HEK293 (cell line): ENCODE data around the gene CPN2.

Source experiments
- CTCF ChIA-PET: fragments of 350-600 bp; formaldehyde crosslinking; extraction: SDS; loops from one replicate; lab custom pipeline; 2021; ENCODE audit warnings: antibody characterized with exemption; lab: Yijun Ruan, JAX
- POLR2A ChIA-PET: fragments of 300-600 bp; formaldehyde crosslinking; extraction: SDS; loops from one replicate; lab custom pipeline; 2020; ENCODE audit warnings: antibody characterized with exemption, inconsistent platforms; lab: Yijun Ruan, JAX
- H3K27ac ChIP-seq: fragments of 200-500 bp; sonication (Bioruptor generic); 2 replicates; pipeline ENCODE4 v1.5.1; 2014; ENCODE audit warnings: low read depth, low read length, control low read depth, inconsistent platforms; ENCODE audit errors: extremely low read depth
- H3K36me3 ChIP-seq, 2 experiments: fragments of 200-500 bp in 1 of 2; sonication (Bioruptor generic) in 1 of 2; 1 replicate in 1 of 2; 2 replicates in 1 of 2; pipeline ENCODE4 v1.5.1; 2014 to 2017; ENCODE audit warnings: inconsistent platforms in 2 of 2, low read length in 2 of 2; ENCODE audit not compliant: control insufficient read depth in 2 of 2, insufficient read depth in 1 of 2
- H3K4me1 ChIP-seq: fragments of 200-500 bp; sonication (Bioruptor generic); 2 replicates; pipeline ENCODE4 v1.5.1; 2014; ENCODE audit warnings: mild to moderate bottlenecking, low read length, inconsistent platforms; ENCODE audit not compliant: control insufficient read depth, insufficient read depth
- H3K4me3 ChIP-seq: 2 replicates; pipeline ENCODE4 v1.5.1; 2011; ENCODE audit warnings: low read depth, mild to moderate bottlenecking, control low read depth, low read length, moderate library complexity
- H3K9me3 ChIP-seq: fragments of 200-500 bp; sonication (Bioruptor generic); 2 replicates; pipeline ENCODE4 v1.5.1; 2014; ENCODE audit warnings: low read depth, low read length, inconsistent platforms; ENCODE audit not compliant: control insufficient read depth, insufficient read depth
- BCL11A ChIP-seq: fragments of 450-650 bp; formaldehyde crosslinking; IDR thresholded peaks from 2 replicates; pipeline ENCODE4 v1.5.1; 2016; ENCODE audit warnings: low read depth, missing biosample characterization, missing genetic modification characterization
- EGR2 ChIP-seq: fragments of 450-650 bp; formaldehyde crosslinking; IDR thresholded peaks from 2 replicates; pipeline ENCODE4 v1.5.1; 2016; ENCODE audit warnings: low read depth, missing biosample characterization, missing genetic modification characterization
- GLI4 ChIP-seq: fragments of 450-650 bp; formaldehyde crosslinking; IDR thresholded peaks from 2 replicates; pipeline ENCODE4 v1.5.1; 2016; ENCODE audit warnings: missing biosample characterization, missing genetic modification characterization
- KLF16 ChIP-seq: fragments of 450-650 bp; formaldehyde crosslinking; IDR thresholded peaks from 2 replicates; pipeline ENCODE4 v1.5.1; 2017; ENCODE audit warnings: missing biosample characterization, missing genetic modification characterization
- KLF9 ChIP-seq: fragments of 450-650 bp; formaldehyde crosslinking; IDR thresholded peaks from 2 replicates; pipeline ENCODE4 v1.5.1; 2016; ENCODE audit warnings: missing biosample characterization, missing genetic modification characterization, low read depth
- MEIS1 ChIP-seq: sonication (generic); formaldehyde crosslinking; IDR thresholded peaks from 2 replicates; pipeline ENCODE4 v1.8.1; 2022; ENCODE audit warnings: missing genetic modification reagents, mild to moderate bottlenecking, borderline replicate concordance
- SALL2 ChIP-seq: fragments of 450-650 bp; formaldehyde crosslinking; IDR thresholded peaks from 2 replicates; pipeline ENCODE4 v1.5.0; 2017; ENCODE audit warnings: missing biosample characterization, mild to moderate bottlenecking, missing genetic modification characterization, borderline replicate concordance
- SP2 ChIP-seq: fragments of 450-650 bp; formaldehyde crosslinking; IDR thresholded peaks from 2 replicates; pipeline ENCODE4 v1.5.1; 2016; ENCODE audit warnings: missing biosample characterization, missing genetic modification characterization
- ZBTB20 ChIP-seq: fragments of 450-650 bp; formaldehyde crosslinking; IDR thresholded peaks from 2 replicates; pipeline ENCODE4 v1.5.1; 2016; ENCODE audit warnings: missing biosample characterization, missing genetic modification characterization
- ZEB2 ChIP-seq: fragments of 450-650 bp; formaldehyde crosslinking; IDR thresholded peaks from 2 replicates; pipeline ENCODE4 v1.5.1; 2016; ENCODE audit warnings: missing biosample characterization, missing genetic modification characterization
- ZFP69B ChIP-seq: fragments of 450-650 bp; formaldehyde crosslinking; IDR thresholded peaks from 2 replicates; pipeline ENCODE4 v1.5.1; 2016; ENCODE audit warnings: missing biosample characterization, missing genetic modification characterization
- ZNF121 ChIP-seq: fragments of 450-650 bp; formaldehyde crosslinking; IDR thresholded peaks from 2 replicates; pipeline ENCODE4 v1.5.1; 2016; ENCODE audit warnings: missing biosample characterization, missing genetic modification characterization
- ZNF133 ChIP-seq: fragments of 450-650 bp; formaldehyde crosslinking; IDR thresholded peaks from 2 replicates; pipeline ENCODE4 v1.5.1; 2016; ENCODE audit warnings: missing biosample characterization, missing genetic modification characterization
- ZNF16 ChIP-seq: fragments of 450-650 bp; formaldehyde crosslinking; IDR thresholded peaks from 2 replicates; pipeline ENCODE4 v1.5.1; 2016; ENCODE audit warnings: low read depth, missing biosample characterization, missing genetic modification characterization
- ZNF174 ChIP-seq: fragments of 450-650 bp; formaldehyde crosslinking; IDR thresholded peaks from 2 replicates; pipeline ENCODE4 v1.5.0; 2017; ENCODE audit warnings: missing biosample characterization, mild to moderate bottlenecking, missing genetic modification characterization
- ZNF549 ChIP-seq: fragments of 450-650 bp; IDR thresholded peaks from 2 replicates; pipeline ENCODE4 v1.5.1; 2018; ENCODE audit warnings: missing biosample characterization, missing genetic modification characterization, mild to moderate bottlenecking, inconsistent platforms, moderate library complexity
- ZNF558 ChIP-seq: fragments of 450-650 bp; formaldehyde crosslinking; IDR thresholded peaks from 2 replicates; pipeline ENCODE4 v1.5.1; 2016; ENCODE audit warnings: missing biosample characterization, missing genetic modification characterization
- ZNF701 ChIP-seq: fragments of 450-650 bp; formaldehyde crosslinking; IDR thresholded peaks from 2 replicates; pipeline ENCODE4 v1.5.1; 2016; ENCODE audit warnings: missing biosample characterization, missing genetic modification characterization
- ZNF707 ChIP-seq: fragments of 450-650 bp; formaldehyde crosslinking; IDR thresholded peaks from 2 replicates; pipeline ENCODE4 v1.5.1; 2016; ENCODE audit warnings: missing biosample characterization, missing genetic modification characterization
- ZSCAN23 ChIP-seq: fragments of 450-650 bp; formaldehyde crosslinking; IDR thresholded peaks from 2 replicates; pipeline ENCODE4 v1.5.1; 2016; ENCODE audit warnings: missing biosample characterization, missing genetic modification characterization
- TF ChIP-seq, protein P1 (sequence below): fragments of 450-650 bp; formaldehyde crosslinking; IDR thresholded peaks from 2 replicates; pipeline ENCODE4 v1.5.1; 2016; ENCODE audit warnings: missing biosample characterization, missing genetic modification characterization
- TF ChIP-seq, protein P2 (sequence below): fragments of 450-650 bp; formaldehyde crosslinking; IDR thresholded peaks from 2 replicates; pipeline ENCODE4; 2016; ENCODE audit warnings: missing biosample characterization, missing genetic modification characterization
- TF ChIP-seq, protein P3 (sequence below): fragments of 450-650 bp; formaldehyde crosslinking; IDR thresholded peaks from 2 replicates; pipeline ENCODE4 v1.5.1; 2016; ENCODE audit warnings: missing biosample characterization, missing genetic modification characterization
- TF ChIP-seq, protein P4 (sequence below): fragments of 450-650 bp; formaldehyde crosslinking; IDR thresholded peaks from 2 replicates; pipeline ENCODE4 v1.5.1; 2016; ENCODE audit warnings: missing biosample characterization, missing genetic modification characterization
- TF ChIP-seq, protein P5 (sequence below): fragments of 450-650 bp; formaldehyde crosslinking; IDR thresholded peaks from 2 replicates; pipeline ENCODE4 v1.5.1; 2017; ENCODE audit warnings: missing biosample characterization, missing genetic modification characterization
- TF ChIP-seq, protein P6 (sequence below): fragments of 450-650 bp; formaldehyde crosslinking; IDR thresholded peaks from 2 replicates; pipeline ENCODE4 v1.5.1; 2016; ENCODE audit warnings: missing biosample characterization, missing genetic modification characterization

Gene CPN2

DNA sequence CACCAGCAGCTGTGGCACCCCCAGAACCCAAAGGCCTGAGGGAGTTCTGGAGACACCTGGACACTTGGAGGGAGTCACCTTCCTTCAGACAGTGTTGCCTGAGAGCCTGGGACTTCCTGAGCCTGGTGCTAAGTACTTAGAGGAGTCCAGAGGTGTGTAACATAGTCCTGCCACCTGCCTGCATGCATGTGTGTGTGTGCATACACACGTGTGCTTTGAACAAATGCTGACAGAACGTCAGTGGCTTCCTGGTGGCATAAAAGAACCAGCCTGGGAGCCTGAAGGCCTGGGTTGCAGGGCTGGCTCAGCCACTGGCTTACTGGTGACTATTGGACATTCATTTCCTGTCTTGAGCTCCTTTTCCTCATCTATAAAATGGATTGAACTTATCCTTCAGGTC, 3.2 kb upstream of the CPN2 start (continued):
- TF ChIP-seq, protein P1, sequence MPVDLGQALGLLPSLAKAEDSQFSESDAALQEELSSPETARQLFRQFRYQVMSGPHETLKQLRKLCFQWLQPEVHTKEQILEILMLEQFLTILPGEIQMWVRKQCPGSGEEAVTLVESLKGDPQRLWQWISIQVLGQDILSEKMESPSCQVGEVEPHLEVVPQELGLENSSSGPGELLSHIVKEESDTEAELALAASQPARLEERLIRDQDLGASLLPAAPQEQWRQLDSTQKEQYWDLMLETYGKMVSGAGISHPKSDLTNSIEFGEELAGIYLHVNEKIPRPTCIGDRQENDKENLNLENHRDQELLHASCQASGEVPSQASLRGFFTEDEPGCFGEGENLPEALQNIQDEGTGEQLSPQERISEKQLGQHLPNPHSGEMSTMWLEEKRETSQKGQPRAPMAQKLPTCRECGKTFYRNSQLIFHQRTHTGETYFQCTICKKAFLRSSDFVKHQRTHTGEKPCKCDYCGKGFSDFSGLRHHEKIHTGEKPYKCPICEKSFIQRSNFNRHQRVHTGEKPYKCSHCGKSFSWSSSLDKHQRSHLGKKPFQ (tag by site-specific recombination): no peak

DNA sequence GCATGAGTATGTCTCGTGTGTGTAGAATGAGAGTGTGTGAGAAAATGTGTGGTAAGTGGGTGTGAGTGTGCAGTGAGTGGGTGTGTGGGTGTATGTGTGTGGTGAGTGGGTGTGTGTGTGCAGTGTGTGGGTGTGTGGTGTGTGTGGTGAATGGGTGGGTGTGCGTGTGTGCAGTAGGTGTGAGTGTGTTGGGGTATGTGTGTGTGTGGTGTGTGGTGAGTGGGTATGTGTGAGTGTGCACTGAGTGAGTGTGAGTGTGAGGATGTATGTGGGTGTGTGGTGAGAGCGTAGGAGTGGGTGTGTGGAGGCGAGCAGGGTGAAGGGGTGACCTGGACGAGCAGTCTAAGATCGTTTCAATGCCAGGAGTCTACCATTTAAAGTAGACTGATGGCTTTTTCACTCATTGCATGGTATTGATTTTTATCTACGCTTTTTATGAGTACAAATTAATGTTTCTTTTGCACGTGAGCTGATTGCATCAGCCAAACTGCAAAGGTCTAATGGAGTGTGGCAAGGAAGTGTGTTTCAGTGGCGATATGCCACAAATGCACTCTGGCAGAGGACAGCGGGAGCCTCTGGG, 1.6 kb upstream of the CPN2 start:
- Histone ChIP-seq H3K27ac (no peak overlapping the region), H3K4me3 (no peak overlapping the region), H3K36me3 (no peaks in the 10 kb centered on the region), H3K9me3 (no peaks in the 10 kb centered on the region), H3K4me1 (peaks cover 4% of the 10 kb centered on the region; the same call in 1 of the 2 replicates)
- POLR2A ChIA-PET: no interaction called here
- CTCF ChIA-PET: no interaction called here
- TF ChIP-seq ZSCAN23 (tag by site-specific recombination): no peak; the same call in 1 of the 2 replicates
- TF ChIP-seq KLF16 (tag by site-specific recombination): peak; percentile 88
- TF ChIP-seq SP2: no peak
- TF ChIP-seq ZNF701 (tag by site-specific recombination): peak; percentile 83; the same call in 1 of the 2 replicates
- TF ChIP-seq MEIS1: no peak
- TF ChIP-seq, protein P2, sequence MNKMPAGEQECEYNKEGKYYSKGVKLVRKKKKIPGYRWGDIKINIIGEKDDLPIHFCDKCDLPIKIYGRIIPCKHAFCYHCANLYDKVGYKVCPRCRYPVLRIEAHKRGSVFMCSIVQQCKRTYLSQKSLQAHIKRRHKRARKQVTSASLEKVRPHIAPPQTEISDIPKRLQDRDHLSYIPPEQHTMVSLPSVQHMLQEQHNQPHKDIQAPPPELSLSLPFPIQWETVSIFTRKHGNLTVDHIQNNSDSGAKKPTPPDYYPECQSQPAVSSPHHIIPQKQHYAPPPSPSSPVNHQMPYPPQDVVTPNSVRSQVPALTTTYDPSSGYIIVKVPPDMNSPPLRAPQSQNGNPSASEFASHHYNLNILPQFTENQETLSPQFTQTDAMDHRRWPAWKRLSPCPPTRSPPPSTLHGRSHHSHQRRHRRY (tag by site-specific recombination): peak; percentile 95; the same call in 1 of the 2 replicates
- TF ChIP-seq, protein P3, sequence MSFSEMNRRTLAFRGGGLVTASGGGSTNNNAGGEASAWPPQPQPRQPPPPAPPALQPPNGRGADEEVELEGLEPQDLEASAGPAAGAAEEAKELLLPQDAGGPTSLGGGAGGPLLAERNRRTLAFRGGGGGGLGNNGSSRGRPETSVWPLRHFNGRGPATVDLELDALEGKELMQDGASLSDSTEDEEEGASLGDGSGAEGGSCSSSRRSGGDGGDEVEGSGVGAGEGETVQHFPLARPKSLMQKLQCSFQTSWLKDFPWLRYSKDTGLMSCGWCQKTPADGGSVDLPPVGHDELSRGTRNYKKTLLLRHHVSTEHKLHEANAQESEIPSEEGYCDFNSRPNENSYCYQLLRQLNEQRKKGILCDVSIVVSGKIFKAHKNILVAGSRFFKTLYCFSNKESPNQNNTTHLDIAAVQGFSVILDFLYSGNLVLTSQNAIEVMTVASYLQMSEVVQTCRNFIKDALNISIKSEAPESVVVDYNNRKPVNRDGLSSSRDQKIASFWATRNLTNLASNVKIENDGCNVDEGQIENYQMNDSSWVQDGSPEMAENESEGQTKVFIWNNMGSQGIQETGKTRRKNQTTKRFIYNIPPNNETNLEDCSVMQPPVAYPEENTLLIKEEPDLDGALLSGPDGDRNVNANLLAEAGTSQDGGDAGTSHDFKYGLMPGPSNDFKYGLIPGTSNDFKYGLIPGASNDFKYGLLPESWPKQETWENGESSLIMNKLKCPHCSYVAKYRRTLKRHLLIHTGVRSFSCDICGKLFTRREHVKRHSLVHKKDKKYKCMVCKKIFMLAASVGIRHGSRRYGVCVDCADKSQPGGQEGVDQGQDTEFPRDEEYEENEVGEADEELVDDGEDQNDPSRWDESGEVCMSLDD (tag by site-specific recombination): peak; percentile 71
- no peak for TF ChIP-seq ZNF558
- peak; percentile 37; the same call in 1 of the 2 replicates for TF ChIP-seq ZNF121 (tag by site-specific recombination)
- peak; percentile 53; the same call in 1 of the 2 replicates for TF ChIP-seq ZFP69B (tag by site-specific recombination)
- TF ChIP-seq ZNF549 (tag by site-specific recombination): no peak
- TF ChIP-seq SALL2: peak; percentile 83; the same call in 1 of the 2 replicates
- peak; percentile 97 for TF ChIP-seq KLF9 (tag by site-specific recombination)
- TF ChIP-seq GLI4 (tag by site-specific recombination): no peak; the same call in 1 of the 2 replicates
- peak; percentile 61; the same call in 1 of the 2 replicates for TF ChIP-seq ZNF707 (tag by site-specific recombination)
- TF ChIP-seq ZNF133 (tag by site-specific recombination): 0 out of 2 replicates have a peak, but pooled peaks have one; percentile 27
- 0 out of 2 replicates have a peak, but pooled peaks have one; percentile 24 for TF ChIP-seq ZBTB20 (tag by site-specific recombination)
- TF ChIP-seq BCL11A (tag by site-specific recombination): peak; percentile 48; the same call in 1 of the 2 replicates
- TF ChIP-seq, protein P4, sequence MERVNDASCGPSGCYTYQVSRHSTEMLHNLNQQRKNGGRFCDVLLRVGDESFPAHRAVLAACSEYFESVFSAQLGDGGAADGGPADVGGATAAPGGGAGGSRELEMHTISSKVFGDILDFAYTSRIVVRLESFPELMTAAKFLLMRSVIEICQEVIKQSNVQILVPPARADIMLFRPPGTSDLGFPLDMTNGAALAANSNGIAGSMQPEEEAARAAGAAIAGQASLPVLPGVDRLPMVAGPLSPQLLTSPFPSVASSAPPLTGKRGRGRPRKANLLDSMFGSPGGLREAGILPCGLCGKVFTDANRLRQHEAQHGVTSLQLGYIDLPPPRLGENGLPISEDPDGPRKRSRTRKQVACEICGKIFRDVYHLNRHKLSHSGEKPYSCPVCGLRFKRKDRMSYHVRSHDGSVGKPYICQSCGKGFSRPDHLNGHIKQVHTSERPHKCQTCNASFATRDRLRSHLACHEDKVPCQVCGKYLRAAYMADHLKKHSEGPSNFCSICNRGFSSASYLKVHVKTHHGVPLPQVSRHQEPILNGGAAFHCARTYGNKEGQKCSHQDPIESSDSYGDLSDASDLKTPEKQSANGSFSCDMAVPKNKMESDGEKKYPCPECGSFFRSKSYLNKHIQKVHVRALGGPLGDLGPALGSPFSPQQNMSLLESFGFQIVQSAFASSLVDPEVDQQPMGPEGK (tag by site-specific recombination): peak; percentile 48; the same call in 1 of the 2 replicates
- TF ChIP-seq ZEB2 (tag by site-specific recombination): peak; percentile 34; the same call in 1 of the 2 replicates
- no peak for TF ChIP-seq ZNF16 (tag by site-specific recombination)
- TF ChIP-seq, protein P5, sequence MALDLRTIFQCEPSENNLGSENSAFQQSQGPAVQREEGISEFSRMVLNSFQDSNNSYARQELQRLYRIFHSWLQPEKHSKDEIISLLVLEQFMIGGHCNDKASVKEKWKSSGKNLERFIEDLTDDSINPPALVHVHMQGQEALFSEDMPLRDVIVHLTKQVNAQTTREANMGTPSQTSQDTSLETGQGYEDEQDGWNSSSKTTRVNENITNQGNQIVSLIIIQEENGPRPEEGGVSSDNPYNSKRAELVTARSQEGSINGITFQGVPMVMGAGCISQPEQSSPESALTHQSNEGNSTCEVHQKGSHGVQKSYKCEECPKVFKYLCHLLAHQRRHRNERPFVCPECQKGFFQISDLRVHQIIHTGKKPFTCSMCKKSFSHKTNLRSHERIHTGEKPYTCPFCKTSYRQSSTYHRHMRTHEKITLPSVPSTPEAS: peak; percentile 88
- TF ChIP-seq ZNF174 (tag by site-specific recombination): no peak
- TF ChIP-seq, protein P6, sequence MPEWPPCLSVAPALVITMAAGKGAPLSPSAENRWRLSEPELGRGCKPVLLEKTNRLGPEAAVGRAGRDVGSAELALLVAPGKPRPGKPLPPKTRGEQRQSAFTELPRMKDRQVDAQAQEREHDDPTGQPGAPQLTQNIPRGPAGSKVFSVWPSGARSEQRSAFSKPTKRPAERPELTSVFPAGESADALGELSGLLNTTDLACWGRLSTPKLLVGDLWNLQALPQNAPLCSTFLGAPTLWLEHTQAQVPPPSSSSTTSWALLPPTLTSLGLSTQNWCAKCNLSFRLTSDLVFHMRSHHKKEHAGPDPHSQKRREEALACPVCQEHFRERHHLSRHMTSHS (tag by site-specific recombination): peak; percentile 67; the same call in 1 of the 2 replicates
- TF ChIP-seq EGR2 (tag by site-specific recombination): peak; percentile 98
